ENCODE data around the gene SIN3A. TPM values are rescaled to one million over a fixed set of nuclear protein-coding genes. Genes with fewer than 3 reads are reported as not detected.

Gene SIN3A
- total and polyA plus RNA-seq, 2 experiments from 2014 or later, result 24.3 to 73.0 TPM

DNA sequence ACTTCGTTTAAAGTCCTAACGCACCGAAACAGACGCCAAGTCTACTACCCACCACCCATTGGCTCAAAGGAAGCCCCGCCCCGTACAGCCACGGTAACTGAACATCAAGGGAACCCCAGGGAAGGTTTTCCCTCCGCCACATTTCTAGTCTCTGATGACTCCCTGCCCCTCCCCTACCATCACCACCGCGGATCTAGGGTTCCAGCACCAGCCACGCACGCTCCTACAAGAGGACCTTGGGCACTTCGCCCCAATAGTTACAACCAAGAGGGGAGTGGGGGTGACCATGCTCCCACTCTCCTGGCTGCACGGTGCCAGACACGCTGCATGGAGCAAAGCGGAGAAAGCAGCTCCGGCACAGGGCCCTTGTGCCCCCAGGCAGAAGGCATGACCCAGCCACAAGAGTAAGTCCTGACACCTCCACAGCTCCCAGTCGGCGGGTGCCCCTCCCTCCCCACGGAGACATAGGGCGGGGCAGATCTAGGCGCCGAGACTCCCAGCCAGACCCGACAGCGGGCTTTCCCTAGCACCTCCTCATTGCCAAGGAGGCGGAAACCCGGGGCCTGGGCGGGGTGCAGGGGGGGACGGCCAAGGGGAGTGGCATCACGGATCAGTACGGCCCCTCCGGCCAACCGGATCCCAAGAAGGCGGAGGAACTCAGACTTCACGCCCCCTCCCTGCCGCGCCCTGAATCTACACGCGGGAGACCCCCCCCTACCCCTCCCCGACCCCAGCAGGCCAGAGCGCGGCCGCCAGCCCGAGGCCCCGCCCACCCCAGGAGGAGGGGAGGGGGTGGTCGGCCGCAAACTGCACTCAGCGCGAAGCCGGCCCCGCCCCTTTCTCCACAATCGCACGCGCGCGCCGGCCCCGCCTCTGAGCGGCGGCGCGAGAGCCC lies 936 bp downstream of the SIN3A start:
- ATAC-seq (peak; percentile 28), DNase-seq (ENCODE audit: low spot score) (peak; percentile 99)
- Mint-ChIP-seq H3K27ac (peak overlapping the region; percentile 98), H3K4me3 (peak overlapping the region; percentile 96), H3K4me1 (peaks cover 9% of the 10 kb centered on the region; the same call in 2 of the 3 replicates), H3K36me3 (ENCODE audit: low read depth) (peaks cover 15% of the 10 kb centered on the region), H3K27me3 (ENCODE audit: insufficient read depth, low read depth, poor library complexity) (peaks cover 17% of the 10 kb centered on the region), H3K9me3 (no peaks in the 10 kb centered on the region)
- Histone ChIP-seq H3K27me3 (ENCODE audit: insufficient read depth) (no peaks in the 10 kb centered on the region), H3K4me1 (ENCODE audit: insufficient read depth) (peaks cover 13% of the 10 kb centered on the region), H3K79me2 (replicated peaks; ENCODE audit: insufficient read depth) (peaks cover 62% of the 10 kb centered on the region), H3K36me3 (ENCODE audit: insufficient read depth) (peaks cover 4% of the 10 kb centered on the region; the same call in 1 of the 2 replicates), H4K20me1 (replicated peaks; ENCODE audit: insufficient read depth) (peaks cover 40% of the 10 kb centered on the region), H3K4me2 (peak overlapping the region; percentile 88), H3K9me2 (ENCODE audit: insufficient read depth) (no peaks in the 10 kb centered on the region), H3K4me3 (peak overlapping the region; percentile 77), H3K27ac (ENCODE audit: low read depth) (peak overlapping the region; percentile 88; the same call in 1 of the 2 replicates), H3F3A (replicated peaks; ENCODE audit: low read depth) (peaks cover 14% of the 10 kb centered on the region), H2AFZ (no peak overlapping the region)
- no peak for TF ChIP-seq CTCF (conservative IDR thresholded peaks at IDR 0.05; ENCODE audit: low read depth in 2 of 2)
- TF ChIP-seq, protein P1, sequence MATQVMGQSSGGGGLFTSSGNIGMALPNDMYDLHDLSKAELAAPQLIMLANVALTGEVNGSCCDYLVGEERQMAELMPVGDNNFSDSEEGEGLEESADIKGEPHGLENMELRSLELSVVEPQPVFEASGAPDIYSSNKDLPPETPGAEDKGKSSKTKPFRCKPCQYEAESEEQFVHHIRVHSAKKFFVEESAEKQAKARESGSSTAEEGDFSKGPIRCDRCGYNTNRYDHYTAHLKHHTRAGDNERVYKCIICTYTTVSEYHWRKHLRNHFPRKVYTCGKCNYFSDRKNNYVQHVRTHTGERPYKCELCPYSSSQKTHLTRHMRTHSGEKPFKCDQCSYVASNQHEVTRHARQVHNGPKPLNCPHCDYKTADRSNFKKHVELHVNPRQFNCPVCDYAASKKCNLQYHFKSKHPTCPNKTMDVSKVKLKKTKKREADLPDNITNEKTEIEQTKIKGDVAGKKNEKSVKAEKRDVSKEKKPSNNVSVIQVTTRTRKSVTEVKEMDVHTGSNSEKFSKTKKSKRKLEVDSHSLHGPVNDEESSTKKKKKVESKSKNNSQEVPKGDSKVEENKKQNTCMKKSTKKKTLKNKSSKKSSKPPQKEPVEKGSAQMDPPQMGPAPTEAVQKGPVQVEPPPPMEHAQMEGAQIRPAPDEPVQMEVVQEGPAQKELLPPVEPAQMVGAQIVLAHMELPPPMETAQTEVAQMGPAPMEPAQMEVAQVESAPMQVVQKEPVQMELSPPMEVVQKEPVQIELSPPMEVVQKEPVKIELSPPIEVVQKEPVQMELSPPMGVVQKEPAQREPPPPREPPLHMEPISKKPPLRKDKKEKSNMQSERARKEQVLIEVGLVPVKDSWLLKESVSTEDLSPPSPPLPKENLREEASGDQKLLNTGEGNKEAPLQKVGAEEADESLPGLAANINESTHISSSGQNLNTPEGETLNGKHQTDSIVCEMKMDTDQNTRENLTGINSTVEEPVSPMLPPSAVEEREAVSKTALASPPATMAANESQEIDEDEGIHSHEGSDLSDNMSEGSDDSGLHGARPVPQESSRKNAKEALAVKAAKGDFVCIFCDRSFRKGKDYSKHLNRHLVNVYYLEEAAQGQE (IDR thresholded peaks at IDR 0.05; ENCODE audit: unreplicated experiment), result no peak
- no peak for TF ChIP-seq EZH2 (IDR thresholded peaks at IDR 0.05; ENCODE audit: low read depth, unreplicated experiment)
- no peak for TF ChIP-seq JUNB (IDR thresholded peaks at IDR 0.05; ENCODE audit: unreplicated experiment)
- no peak for TF ChIP-seq ZNF331 (CRISPR knock-in tag; IDR thresholded peaks at IDR 0.05; ENCODE audit: low read depth)
- TF ChIP-seq, protein P2, sequence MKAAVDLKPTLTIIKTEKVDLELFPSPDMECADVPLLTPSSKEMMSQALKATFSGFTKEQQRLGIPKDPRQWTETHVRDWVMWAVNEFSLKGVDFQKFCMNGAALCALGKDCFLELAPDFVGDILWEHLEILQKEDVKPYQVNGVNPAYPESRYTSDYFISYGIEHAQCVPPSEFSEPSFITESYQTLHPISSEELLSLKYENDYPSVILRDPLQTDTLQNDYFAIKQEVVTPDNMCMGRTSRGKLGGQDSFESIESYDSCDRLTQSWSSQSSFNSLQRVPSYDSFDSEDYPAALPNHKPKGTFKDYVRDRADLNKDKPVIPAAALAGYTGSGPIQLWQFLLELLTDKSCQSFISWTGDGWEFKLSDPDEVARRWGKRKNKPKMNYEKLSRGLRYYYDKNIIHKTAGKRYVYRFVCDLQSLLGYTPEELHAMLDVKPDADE (IDR thresholded peaks at IDR 0.05), result 0 out of 2 replicates have a peak, but pooled peaks have one; percentile 8
- no peak for TF ChIP-seq STAT1 (IDR thresholded peaks at IDR 0.05; ENCODE audit: unreplicated experiment)
- TF ChIP-seq CREB1 (CRISPR knock-in tag; IDR thresholded peaks at IDR 0.05; ENCODE audit: low read depth), result peak; percentile 15; the same call in 1 of the 2 replicates
- TF ChIP-seq, protein P3, sequence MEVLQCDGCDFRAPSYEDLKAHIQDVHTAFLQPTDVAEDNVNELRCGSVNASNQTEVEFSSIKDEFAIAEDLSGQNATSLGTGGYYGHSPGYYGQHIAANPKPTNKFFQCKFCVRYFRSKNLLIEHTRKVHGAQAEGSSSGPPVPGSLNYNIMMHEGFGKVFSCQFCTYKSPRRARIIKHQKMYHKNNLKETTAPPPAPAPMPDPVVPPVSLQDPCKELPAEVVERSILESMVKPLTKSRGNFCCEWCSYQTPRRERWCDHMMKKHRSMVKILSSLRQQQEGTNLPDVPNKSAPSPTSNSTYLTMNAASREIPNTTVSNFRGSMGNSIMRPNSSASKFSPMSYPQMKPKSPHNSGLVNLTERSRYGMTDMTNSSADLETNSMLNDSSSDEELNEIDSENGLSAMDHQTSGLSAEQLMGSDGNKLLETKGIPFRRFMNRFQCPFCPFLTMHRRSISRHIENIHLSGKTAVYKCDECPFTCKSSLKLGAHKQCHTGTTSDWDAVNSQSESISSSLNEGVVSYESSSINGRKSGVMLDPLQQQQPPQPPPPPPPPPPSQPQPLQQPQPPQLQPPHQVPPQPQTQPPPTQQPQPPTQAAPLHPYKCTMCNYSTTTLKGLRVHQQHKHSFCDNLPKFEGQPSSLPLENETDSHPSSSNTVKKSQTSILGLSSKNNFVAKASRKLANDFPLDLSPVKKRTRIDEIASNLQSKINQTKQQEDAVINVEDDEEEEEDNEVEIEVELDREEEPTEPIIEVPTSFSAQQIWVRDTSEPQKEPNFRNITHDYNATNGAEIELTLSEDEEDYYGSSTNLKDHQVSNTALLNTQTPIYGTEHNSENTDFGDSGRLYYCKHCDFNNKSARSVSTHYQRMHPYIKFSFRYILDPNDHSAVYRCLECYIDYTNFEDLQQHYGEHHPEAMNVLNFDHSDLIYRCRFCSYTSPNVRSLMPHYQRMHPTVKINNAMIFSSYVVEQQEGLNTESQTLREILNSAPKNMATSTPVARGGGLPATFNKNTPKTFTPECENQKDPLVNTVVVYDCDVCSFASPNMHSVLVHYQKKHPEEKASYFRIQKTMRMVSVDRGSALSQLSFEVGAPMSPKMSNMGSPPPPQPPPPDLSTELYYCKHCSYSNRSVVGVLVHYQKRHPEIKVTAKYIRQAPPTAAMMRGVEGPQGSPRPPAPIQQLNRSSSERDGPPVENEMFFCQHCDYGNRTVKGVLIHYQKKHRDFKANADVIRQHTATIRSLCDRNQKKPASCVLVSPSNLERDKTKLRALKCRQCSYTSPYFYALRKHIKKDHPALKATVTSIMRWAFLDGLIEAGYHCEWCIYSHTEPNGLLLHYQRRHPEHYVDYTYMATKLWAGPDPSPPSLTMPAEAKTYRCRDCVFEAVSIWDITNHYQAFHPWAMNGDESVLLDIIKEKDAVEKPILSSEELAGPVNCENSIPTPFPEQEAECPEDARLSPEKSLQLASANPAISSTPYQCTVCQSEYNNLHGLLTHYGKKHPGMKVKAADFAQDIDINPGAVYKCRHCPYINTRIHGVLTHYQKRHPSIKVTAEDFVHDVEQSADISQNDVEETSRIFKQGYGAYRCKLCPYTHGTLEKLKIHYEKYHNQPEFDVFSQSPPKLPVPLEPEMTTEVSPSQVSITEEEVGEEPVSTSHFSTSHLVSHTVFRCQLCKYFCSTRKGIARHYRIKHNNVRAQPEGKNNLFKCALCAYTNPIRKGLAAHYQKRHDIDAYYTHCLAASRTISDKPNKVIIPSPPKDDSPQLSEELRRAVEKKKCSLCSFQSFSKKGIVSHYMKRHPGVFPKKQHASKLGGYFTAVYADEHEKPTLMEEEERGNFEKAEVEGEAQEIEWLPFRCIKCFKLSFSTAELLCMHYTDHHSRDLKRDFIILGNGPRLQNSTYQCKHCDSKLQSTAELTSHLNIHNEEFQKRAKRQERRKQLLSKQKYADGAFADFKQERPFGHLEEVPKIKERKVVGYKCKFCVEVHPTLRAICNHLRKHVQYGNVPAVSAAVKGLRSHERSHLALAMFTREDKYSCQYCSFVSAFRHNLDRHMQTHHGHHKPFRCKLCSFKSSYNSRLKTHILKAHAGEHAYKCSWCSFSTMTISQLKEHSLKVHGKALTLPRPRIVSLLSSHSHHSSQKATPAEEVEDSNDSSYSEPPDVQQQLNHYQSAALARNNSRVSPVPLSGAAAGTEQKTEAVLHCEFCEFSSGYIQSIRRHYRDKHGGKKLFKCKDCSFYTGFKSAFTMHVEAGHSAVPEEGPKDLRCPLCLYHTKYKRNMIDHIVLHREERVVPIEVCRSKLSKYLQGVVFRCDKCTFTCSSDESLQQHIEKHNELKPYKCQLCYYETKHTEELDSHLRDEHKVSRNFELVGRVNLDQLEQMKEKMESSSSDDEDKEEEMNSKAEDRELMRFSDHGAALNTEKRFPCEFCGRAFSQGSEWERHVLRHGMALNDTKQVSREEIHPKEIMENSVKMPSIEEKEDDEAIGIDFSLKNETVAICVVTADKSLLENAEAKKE (CRISPR knock-in tag; IDR thresholded peaks at IDR 0.05), result no peak
- no peak for TF ChIP-seq ZNF114 (CRISPR knock-in tag; IDR thresholded peaks at IDR 0.05)
- TF ChIP-seq EZH2phosphoT487 (IDR thresholded peaks at IDR 0.05; ENCODE audit: unreplicated experiment), result no peak
- TF ChIP-seq NANOG (IDR thresholded peaks at IDR 0.05; ENCODE audit: borderline replicate concordance), result no peak

All from GM23338 (cell line).